Gastroesophageal sphincter (tissue), 3 donors: Measurements from ENCODE around the gene CHMP6.

ENCODE experiments used
- EP300 ChIP-seq: sonication (generic); formaldehyde crosslinking; IDR thresholded peaks from one replicate; pipeline ENCODE4 v1.6.1; 2017; ENCODE audit warnings: antibody characterized with exemption, mild to moderate bottlenecking
- POLR2A ChIP-seq, 2 donors: fragments of 450-650 bp; IDR thresholded peaks; one replicate each; pipeline ENCODE4 v1.6.1; 2017; ENCODE audit warnings: antibody characterized with exemption in 2 of 2, mild to moderate bottlenecking in 2 of 2, moderate library complexity in 1 of 2
- TF ChIP-seq, protein P1 (sequence below), 4 experiments: fragments of 200-600 bp in 2 of 4; fragments of 450-650 bp in 2 of 4; sonication (generic) in 1 of 4; IDR thresholded peaks; one replicate each; pipeline ENCODE4 v1.5.1; 2017 to 2019; ENCODE audit warnings: antibody characterized with exemption in 4 of 4, mild to moderate bottlenecking in 2 of 4, moderate library complexity in 2 of 4

DNA sequence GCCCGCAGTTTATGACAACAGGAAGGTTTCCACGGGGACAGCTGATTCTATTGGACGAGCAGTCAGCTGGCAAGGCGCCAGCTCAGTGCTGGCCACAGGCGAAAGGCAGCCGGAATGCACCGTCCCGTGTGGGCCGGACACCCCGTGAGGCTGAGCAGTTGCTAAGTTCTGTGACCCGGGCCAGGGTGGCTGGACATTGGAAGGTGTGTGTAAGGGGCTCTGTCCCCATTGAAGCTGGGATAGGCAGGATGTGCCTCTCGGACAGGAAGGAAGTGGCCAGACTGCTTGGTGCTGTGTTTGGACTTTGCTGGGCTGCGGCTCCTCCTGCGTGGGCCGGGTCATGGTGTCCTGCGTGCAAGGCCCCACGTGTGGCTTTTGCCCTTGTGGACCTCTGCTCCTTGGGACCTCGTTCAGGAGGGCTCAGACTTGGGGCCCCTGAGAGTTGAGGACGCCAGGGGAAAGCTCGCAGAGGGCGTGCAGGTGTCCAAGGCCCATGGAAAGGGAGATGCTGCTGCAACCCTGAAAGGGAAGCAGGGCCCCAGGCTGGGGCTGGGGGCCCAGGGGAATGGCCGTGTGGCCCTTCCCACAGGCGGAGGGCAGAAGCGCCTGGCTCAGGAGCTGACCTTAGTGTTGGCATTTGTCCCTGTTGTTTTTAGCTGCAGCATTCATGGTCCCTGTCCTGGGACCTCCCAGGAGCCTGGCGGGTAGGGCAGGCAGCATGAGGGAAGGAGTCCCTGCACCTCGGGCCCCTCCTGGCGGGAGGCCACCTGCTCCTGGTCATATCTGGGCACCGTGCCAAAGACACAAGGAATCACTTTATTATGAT is 53.3 kb downstream of the CHMP6 start:
- TF ChIP-seq, protein P1, sequence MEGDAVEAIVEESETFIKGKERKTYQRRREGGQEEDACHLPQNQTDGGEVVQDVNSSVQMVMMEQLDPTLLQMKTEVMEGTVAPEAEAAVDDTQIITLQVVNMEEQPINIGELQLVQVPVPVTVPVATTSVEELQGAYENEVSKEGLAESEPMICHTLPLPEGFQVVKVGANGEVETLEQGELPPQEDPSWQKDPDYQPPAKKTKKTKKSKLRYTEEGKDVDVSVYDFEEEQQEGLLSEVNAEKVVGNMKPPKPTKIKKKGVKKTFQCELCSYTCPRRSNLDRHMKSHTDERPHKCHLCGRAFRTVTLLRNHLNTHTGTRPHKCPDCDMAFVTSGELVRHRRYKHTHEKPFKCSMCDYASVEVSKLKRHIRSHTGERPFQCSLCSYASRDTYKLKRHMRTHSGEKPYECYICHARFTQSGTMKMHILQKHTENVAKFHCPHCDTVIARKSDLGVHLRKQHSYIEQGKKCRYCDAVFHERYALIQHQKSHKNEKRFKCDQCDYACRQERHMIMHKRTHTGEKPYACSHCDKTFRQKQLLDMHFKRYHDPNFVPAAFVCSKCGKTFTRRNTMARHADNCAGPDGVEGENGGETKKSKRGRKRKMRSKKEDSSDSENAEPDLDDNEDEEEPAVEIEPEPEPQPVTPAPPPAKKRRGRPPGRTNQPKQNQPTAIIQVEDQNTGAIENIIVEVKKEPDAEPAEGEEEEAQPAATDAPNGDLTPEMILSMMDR (IDR thresholded peaks at IDR 0.05) = peak in 1 of 4 experiments; percentile 0
- TF ChIP-seq POLR2A (IDR thresholded peaks at IDR 0.05) (no peak), EP300 (no peak)
